ENCODE results near the gene UPB1. TPM values are rescaled to one million over a fixed set of nuclear protein-coding genes. Genes with fewer than 3 reads are reported as not detected.
"Not testable (repeated sequence)": the region's sequence is repeated elsewhere in the genome, so short reads cannot be mapped to it uniquely, and the experiment has no call there.

The UPB1 gene
- total RNA-seq, 4 donors from 2014 or later: 0.80 TPM; not detected in 3

GRCh38 chr22:24482998-24483397 lies 12.1 kb upstream of the UPB1 start:
- H3K36me3 ChIP-seq: no peaks in the 10 kb centered on the region
- no peaks in the 10 kb centered on the region for H3K4me1 ChIP-seq
- no peak overlapping the region for H3K27ac ChIP-seq
- H3K9me3 ChIP-seq: no peaks in the 10 kb centered on the region
- TF ChIP-seq POLR2A (IDR thresholded peaks at IDR 0.05) (no peak), CTCF (IDR thresholded peaks at IDR 0.05) (no peak)
- H3K4me3 ChIP-seq: no peak overlapping the region
- no peak for DNase-seq
- no peaks in the 10 kb centered on the region for H3K27me3 ChIP-seq

GRCh38 chr22:24483976-24484545 lies 11.1 kb upstream of the UPB1 start:
- DNase-seq: no peak
- H3K27me3 ChIP-seq: no peaks in the 10 kb centered on the region
- no peaks in the 10 kb centered on the region for H3K9me3 ChIP-seq
- H3K4me1 ChIP-seq: no peaks in the 10 kb centered on the region
- no peak overlapping the region for H3K4me3 ChIP-seq
- H3K36me3 ChIP-seq: no peaks in the 10 kb centered on the region
- H3K27ac ChIP-seq: no peak overlapping the region
- TF ChIP-seq CTCF (IDR thresholded peaks at IDR 0.05): no peak
- TF ChIP-seq POLR2A (IDR thresholded peaks at IDR 0.05): no peak

GRCh38 chr22:24485170-24485569 lies 10.0 kb upstream of the UPB1 start:
- TF ChIP-seq POLR2A (IDR thresholded peaks at IDR 0.05) (no peak), CTCF (IDR thresholded peaks at IDR 0.05) (no peak)
- no peak for DNase-seq
- H3K27me3 ChIP-seq: no peaks in the 10 kb centered on the region

DNA sequence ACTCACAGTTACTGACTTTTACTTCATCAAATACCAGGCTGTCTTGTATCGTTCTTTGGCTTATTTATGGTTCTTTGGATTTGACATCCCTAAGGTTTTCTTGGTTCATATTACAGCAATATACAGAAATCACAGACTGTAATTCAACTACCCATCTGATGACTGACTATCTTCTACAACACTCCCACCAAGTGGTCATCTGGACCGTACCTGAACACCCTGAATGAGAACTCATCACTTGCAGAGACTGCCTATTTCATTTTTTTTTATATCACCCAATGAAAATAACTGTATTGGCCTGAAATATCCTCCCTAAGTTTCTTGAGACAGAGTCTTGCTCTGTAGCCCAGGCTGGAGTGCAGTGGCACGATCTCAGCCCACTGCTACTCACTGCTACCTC lies 9.5 kb upstream of the UPB1 start:
- H3K27me3 ChIP-seq: no peaks in the 10 kb centered on the region
- H3K4me3 ChIP-seq: no peak overlapping the region
- TF ChIP-seq POLR2A (IDR thresholded peaks at IDR 0.05) (no peak), CTCF (IDR thresholded peaks at IDR 0.05) (peak in 3 of 6 experiments; percentile 7 to 39 (median 15))
- no peaks in the 10 kb centered on the region for H3K9me3 ChIP-seq
- H3K36me3 ChIP-seq: no peaks in the 10 kb centered on the region
- no peak overlapping the region for H3K27ac ChIP-seq
- DNase-seq: no peak
- no peaks in the 10 kb centered on the region for H3K4me1 ChIP-seq

More at GRCh38 chr22:24485170-24485569, 10.0 kb upstream of the UPB1 start:
- no peak overlapping the region for H3K4me3 ChIP-seq
- H3K4me1 ChIP-seq: no peaks in the 10 kb centered on the region
- H3K9me3 ChIP-seq: no peaks in the 10 kb centered on the region
- no peaks in the 10 kb centered on the region for H3K36me3 ChIP-seq
- no peak overlapping the region for H3K27ac ChIP-seq

DNA sequence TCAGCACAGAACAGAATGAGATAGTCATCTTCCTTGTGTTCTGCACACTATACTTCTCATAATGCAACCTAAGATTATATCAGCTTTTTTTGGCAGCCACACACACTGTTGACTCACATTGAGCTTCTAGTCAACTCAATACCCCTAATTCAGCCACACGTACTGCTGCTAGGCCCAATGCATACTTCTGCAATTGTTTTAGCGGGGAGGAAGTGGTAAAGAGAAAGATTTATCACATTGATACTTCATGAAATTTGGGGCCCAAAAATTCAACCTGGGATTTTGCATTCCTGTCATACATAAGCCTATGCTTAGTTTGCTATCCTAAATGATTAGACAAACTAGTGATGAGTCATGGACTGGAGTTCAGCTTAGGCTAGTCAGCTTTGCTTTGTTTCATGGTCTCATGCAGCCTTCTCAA lies 8.6 kb upstream of the UPB1 start:
- no peaks in the 10 kb centered on the region for H3K9me3 ChIP-seq
- no peaks in the 10 kb centered on the region for H3K36me3 ChIP-seq
- H3K4me3 ChIP-seq: no peak overlapping the region
- no peaks in the 10 kb centered on the region for H3K4me1 ChIP-seq
- no peak overlapping the region for H3K27ac ChIP-seq
- no peak for DNase-seq
- H3K27me3 ChIP-seq: no peaks in the 10 kb centered on the region
- no peak for TF ChIP-seq CTCF (IDR thresholded peaks at IDR 0.05)
- no peak for TF ChIP-seq POLR2A (IDR thresholded peaks at IDR 0.05)

DNA sequence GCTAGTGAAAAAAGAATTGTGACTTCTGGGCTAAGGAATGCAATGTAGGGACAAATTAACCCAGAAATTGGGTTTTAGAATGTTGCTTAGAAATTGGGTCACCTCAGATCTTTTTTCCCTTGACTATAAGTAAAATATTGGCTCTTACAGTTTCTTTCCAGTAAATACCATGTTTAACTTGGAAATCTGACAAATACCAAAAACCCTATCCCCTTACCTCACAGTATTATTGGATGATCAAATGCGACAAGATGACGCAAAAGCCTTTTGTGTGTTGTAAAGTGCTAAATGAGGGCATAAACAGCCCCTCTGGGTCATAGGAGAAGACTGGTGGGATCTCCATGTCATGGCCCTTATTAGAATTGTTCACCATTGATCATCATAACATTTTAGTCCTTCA lies 6.1 kb upstream of the UPB1 start:
- Histone ChIP-seq H3K4me3 (no peak overlapping the region), H3K4me1 (no peaks in the 10 kb centered on the region), H3K36me3 (no peaks in the 10 kb centered on the region), H3K27me3 (no peaks in the 10 kb centered on the region), H3K27ac (no peak overlapping the region), H3K9me3 (no peaks in the 10 kb centered on the region)
- no peak for DNase-seq
- no peak for TF ChIP-seq CTCF (IDR thresholded peaks at IDR 0.05)
- no peak for TF ChIP-seq POLR2A (IDR thresholded peaks at IDR 0.05)

DNA sequence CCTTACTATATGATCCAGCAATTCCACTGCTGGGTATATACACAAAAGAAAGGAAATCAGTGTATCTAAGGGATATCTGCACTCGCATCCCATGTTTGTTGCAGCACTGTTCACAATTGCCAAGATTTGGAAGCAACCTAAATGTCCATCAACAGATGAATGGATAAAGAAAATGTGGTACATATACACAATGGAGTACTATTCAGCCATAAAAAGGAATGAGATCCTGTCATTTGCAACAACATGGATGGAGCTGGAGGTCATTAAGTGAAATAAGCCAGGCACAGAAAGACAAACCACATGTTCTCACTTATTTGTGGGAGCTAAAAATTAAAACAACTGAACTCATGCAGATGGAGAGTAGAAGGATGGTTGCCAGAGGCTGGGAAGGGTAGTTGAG lies 5.7 kb upstream of the UPB1 start:
- H3K27ac ChIP-seq, H3K9me3 ChIP-seq, H3K27me3 ChIP-seq, H3K4me3 ChIP-seq, H3K4me1 ChIP-seq, H3K36me3 ChIP-seq, DNase-seq: not testable (repeated sequence)

All from Peyer's patch (tissue), 4 donors.